ENCODE data around the gene ECE2.

Gene ECE2

GRCh38 chr3:184315871-184316661 is 40.2 kb downstream of the ECE2 start:
- DNase-seq: no peak

- DNase-seq: no peak
Measured at GRCh38 chr3:184316792-184317191, 41.0 kb downstream of the ECE2 start.

DNA sequence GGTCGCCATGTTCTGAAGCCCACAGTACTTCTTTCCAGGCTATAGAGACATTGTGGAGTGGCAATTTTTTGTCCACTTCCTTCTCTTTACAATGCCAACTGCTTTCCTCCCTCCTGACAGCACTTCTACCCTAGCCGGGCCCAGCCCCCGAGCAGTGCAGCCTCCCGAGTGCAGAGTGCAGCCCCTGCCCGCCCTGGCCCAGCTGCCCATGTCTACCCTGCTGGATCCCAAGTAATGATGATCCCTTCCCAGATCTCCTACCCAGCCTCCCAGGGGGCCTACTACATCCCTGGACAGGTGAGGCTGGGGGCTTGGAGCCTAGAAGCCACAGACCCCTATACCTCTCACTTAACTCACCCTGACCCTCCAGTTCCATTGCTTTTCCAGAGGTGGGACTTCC is 41.4 kb downstream of the ECE2 start:
- DNase-seq: no peak

- peak; percentile 46 for DNase-seq
Measured at GRCh38 chr3:184320104-184320445, 44.3 kb downstream of the ECE2 start.

GRCh38 chr3:184321666-184322065 is 45.8 kb downstream of the ECE2 start:
- DNase-seq: no peak

- no peak for DNase-seq
Measured at GRCh38 chr3:184322731-184323487, 47.1 kb downstream of the ECE2 start.

GRCh38 chr3:184323696-184324095 is 47.9 kb downstream of the ECE2 start:
- no peak for DNase-seq

- no peak for DNase-seq
Measured at GRCh38 chr3:184325269-184325668, 49.4 kb downstream of the ECE2 start.

DNA sequence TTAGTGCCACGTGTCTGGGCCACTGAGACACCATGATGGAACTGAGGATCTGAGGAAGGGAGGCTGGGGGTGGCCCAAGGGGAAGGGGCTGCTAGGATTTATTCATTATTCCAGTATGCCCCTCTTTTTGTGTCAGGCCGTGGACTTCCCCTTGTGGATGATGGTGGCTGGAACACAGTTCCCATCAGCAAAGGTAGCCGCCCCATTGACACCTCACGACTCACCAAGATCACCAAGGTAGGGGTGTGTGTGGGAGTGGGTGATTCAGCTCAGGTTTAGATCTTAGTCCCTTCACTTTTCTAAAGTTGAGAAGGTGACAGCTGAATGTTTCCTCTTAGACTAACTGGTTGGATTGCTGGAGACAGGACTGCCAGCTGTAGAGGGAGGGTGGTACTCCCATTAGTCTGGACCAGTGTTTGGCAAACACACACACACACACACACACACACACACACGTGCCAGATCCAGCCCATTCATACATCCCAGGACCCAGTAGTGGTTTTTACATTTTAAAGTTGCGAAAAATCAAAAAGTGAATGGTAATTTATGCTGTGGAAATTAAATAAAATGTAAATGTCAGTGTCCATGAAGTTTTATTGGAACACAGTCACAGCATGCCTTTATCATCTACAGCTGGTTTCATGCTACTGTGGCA is 50.0 kb downstream of the ECE2 start:
- DNase-seq: no peak

DNA sequence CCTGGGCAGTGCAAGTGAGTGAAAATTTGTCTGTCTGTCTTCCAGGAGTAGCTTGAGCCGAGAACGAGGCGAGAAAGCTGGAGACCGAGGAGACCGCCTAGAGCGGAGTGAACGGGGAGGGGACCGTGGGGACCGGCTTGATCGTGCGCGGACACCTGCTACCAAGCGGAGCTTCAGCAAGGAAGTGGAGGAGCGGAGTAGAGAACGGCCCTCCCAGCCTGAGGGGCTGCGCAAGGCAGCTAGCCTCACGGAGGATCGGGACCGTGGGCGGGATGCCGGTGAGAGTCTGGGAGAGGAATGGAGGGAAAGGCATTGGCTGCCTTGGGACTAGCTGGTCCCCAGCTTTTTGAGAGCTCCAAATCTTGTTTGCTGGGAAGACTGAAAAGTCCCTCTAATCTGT is 51.3 kb downstream of the ECE2 start:
- no peak for DNase-seq

- DNase-seq: no peak
Measured at GRCh38 chr3:184328516-184328915, 52.7 kb downstream of the ECE2 start.

DNA sequence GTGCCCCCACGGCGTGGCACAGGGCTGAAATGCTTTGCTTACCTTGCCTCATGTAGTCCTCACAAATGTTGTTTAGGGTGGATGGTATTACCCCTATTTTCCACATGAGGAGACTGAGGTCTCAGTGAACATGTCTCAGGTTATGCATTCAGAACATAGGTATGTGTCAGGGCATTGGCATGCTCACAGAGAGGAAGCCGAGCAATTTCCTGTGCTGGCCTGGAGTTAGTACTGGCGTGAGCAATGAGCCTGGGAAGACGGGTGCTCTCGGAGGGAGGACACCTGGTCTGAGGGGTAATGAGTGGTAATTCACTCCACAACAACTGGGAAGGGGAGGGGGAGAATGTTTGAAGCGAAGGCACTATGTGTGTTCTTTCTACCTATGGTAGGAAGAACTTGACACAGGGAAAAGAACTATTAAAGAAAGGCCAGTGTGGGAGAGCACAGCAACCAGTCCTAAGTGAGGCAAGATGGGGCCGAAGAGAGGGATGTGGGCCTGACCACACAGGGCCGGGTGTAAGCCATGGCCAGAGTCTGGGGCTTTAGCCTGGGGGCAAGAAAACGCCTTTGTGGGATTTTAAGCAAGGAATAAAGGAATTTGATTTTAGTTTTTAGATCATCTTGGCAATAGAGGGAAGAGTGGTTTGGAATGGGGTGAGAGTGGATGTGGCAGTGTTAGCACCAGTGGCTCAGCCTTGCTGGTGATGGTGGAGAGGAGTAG is 56.7 kb downstream of the ECE2 start:
- no peak for DNase-seq

- DNase-seq: no peak
Measured at GRCh38 chr3:184333190-184333589, 57.4 kb downstream of the ECE2 start.

GRCh38 chr3:184333700-184334099 is 57.9 kb downstream of the ECE2 start:
- no peak for DNase-seq

DNA sequence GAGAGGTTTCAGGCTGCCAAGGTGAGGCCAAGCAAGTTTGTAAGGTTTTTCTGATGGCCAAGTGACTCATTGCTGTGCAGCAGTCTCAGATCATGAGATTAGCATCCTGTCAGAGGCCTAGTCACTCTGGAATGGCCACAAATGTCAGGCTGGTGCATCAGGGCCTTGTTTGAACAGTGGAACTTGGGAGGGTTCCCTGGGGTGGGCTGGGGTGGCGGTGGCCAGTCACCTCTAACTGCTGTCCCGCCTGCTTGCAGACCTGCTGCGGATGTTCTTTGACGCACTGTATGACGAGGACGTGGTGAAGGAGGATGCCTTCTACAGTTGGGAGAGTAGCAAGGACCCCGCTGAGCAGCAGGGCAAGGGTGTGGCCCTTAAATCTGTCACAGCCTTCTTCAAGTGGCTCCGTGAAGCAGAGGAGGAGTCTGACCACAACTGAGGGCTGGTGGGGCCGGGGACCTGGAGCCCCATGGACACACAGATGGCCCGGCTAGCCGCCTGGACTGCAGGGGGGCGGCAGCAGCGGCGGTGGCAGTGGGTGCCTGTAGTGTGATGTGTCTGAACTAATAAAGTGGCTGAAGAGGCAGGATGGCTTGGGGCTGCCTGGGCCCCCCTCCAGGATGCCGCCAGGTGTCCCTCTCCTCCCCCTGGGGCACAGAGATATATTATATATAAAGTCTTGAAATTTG is 58.8 kb downstream of the ECE2 start:
- DNase-seq: peak; percentile 61

DNA sequence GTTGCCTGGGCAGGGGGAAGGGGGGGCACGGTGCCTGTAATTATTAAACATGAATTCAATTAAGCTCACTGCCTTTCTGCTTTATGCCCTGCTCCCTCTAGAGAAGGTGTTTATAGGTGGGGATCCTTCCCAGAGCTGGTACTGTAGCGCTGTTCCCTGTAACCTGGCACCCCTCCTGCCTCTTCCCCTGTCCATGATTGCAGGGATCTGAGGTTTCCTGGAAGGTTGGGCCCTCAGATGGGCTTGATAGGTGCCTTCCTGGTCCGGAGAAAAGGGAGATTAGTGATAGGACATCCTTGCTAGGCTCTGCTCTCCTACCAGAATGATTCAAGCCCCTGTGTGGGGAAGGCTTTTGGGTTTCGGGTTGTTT is 59.5 kb downstream of the ECE2 start:
- DNase-seq: no peak

GRCh38 chr3:184335661-184336546 is 60.1 kb downstream of the ECE2 start:
- peak; percentile 89 for DNase-seq

- DNase-seq: no peak
Measured at GRCh38 chr3:184336547-184337398, 61.0 kb downstream of the ECE2 start.

DNA sequence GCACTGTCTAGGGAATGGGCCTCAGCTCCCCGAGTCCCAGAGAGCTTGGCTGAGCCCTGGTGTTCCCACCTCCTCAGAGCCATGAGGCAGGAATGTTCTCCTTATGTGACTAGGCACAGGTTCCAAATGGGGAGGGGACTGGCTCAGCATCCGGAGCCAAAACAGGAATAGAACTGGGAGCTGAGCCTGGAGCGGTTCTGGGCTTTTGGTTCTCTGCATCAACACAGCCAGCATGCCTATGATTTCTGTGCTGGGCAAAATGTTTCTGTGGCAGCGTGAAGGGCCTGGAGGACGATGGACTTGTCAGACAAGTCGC is 61.5 kb downstream of the ECE2 start, which contains the start of gene FAM131A:
Gene FAM131A (plus strand): TSS at position 202 of the 316 bp plus-strand sequence. CDS start 31 bp downstream, at position 233.
- no peak for DNase-seq

DNA sequence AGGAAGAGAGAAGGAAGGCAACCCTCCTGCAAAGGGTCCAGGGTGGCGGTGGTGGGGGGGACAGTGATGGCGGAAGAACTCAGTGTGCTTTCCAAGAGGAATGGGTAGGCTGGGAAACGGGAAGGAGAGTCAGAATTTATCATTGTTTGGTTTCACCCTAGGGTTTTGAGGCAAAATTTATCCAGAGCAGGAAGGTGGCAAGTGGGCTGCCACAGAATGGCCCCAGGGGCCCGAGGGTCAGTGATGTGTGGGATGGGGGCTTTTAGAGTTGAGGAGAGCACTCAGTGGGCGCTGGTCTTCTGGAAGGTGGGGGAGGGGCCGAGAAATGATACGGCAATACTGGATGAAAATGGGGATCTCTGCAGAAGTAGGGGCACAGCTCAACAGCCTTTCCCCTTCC is 62.2 kb downstream of the ECE2 start:
- no peak for DNase-seq

- DNase-seq: no peak
Measured at GRCh38 chr3:184338511-184338945, 62.7 kb downstream of the ECE2 start.

Data from activated CD4-positive, alpha-beta T cell treated with anti-CD3 and anti-CD28 coated beads, Interleukin-10, Interleukin-2, amounts not matched to agents 100 ng/mL and 50 ng/mL, durations not matched to agents 16 hours and 8 hours (primary cell).